ENCODE data around the gene RIOK2.
A peak's percentile ranks its signal among the peaks of the same experiment; 100 is the strongest.
"Not testable (repeated sequence)": the region's sequence is repeated elsewhere in the genome, so short reads cannot be mapped to it uniquely, and the experiment has no call there.

The RIOK2 gene

GRCh38 chr5:97192580-97193354 lies 9.7 kb upstream of the RIOK2 start:
- H3K4me3 ChIP-seq (ENCODE audit: control insufficient read depth, low read depth, low read length), result no peak overlapping the region
- DNase-seq (ENCODE audit: low read depth), result no peak
- TF ChIP-seq, protein P1, sequence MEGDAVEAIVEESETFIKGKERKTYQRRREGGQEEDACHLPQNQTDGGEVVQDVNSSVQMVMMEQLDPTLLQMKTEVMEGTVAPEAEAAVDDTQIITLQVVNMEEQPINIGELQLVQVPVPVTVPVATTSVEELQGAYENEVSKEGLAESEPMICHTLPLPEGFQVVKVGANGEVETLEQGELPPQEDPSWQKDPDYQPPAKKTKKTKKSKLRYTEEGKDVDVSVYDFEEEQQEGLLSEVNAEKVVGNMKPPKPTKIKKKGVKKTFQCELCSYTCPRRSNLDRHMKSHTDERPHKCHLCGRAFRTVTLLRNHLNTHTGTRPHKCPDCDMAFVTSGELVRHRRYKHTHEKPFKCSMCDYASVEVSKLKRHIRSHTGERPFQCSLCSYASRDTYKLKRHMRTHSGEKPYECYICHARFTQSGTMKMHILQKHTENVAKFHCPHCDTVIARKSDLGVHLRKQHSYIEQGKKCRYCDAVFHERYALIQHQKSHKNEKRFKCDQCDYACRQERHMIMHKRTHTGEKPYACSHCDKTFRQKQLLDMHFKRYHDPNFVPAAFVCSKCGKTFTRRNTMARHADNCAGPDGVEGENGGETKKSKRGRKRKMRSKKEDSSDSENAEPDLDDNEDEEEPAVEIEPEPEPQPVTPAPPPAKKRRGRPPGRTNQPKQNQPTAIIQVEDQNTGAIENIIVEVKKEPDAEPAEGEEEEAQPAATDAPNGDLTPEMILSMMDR (IDR thresholded peaks at IDR 0.05; ENCODE audit: control insufficient read depth, insufficient read depth, low read depth, low read length, missing control alignments), result no peak

GRCh38 chr5:97191893-97192292 lies 8.8 kb upstream of the RIOK2 start:
- TF ChIP-seq, protein P1 (IDR thresholded peaks at IDR 0.05; ENCODE audit: control insufficient read depth, insufficient read depth, low read depth, low read length, missing control alignments), result no peak
- DNase-seq (ENCODE audit: low read depth), result no peak
- H3K4me3 ChIP-seq (ENCODE audit: control insufficient read depth, low read depth, low read length), result no peak overlapping the region

GRCh38 chr5:97189523-97189922 lies 6.5 kb upstream of the RIOK2 start:
- not testable (repeated sequence) for H3K4me3 ChIP-seq (ENCODE audit: control insufficient read depth, low read depth, low read length); DNase-seq (ENCODE audit: low read depth)

- peak overlapping the region; percentile 96 for H3K4me3 ChIP-seq (ENCODE audit: control insufficient read depth, low read depth, low read length)
- DNase-seq (ENCODE audit: low read depth), result no peak
- TF ChIP-seq, protein P1 (IDR thresholded peaks at IDR 0.05; ENCODE audit: control insufficient read depth, insufficient read depth, low read depth, low read length, missing control alignments), result no peak
Observed at GRCh38 chr5:97183930-97184213, 825 bp upstream of the RIOK2 start.

- DNase-seq (ENCODE audit: low read depth), result no peak
- H3K4me3 ChIP-seq (ENCODE audit: control insufficient read depth, low read depth, low read length), result peak overlapping the region; percentile 96
- TF ChIP-seq, protein P1 (IDR thresholded peaks at IDR 0.05; ENCODE audit: control insufficient read depth, insufficient read depth, low read depth, low read length, missing control alignments), result no peak
Observed at GRCh38 chr5:97182571-97183099, 412 bp downstream of the RIOK2 start.

- DNase-seq (ENCODE audit: low read depth), result no peak
- TF ChIP-seq, protein P1 (IDR thresholded peaks at IDR 0.05; ENCODE audit: control insufficient read depth, insufficient read depth, low read depth, low read length, missing control alignments), result no peak
- H3K4me3 ChIP-seq (ENCODE audit: control insufficient read depth, low read depth, low read length), result peak overlapping the region; percentile 96
Observed at GRCh38 chr5:97181856-97182545, 1.0 kb downstream of the RIOK2 start.

GRCh38 chr5:97179457-97179856 lies 3.6 kb downstream of the RIOK2 start:
- not testable (repeated sequence) for H3K4me3 ChIP-seq (ENCODE audit: control insufficient read depth, low read depth, low read length); DNase-seq (ENCODE audit: low read depth)
